A673 (cell line): ENCODE data around the gene LHPP.

Experiments used
- CTCF ChIP-seq: fragments of 300-800, 200-600 bp; sonication (generic); conservative IDR thresholded peaks from 2 replicates; pipeline ENCODE4 v1.5.1; 2017; ENCODE audit warnings: low read depth, mild to moderate bottlenecking, antibody characterized with exemption, low read length, moderate library complexity, mixed read lengths
- EZH2 ChIP-seq: fragments of 200-600 bp; sonication (generic); IDR thresholded peaks from 2 replicates; pipeline ENCODE4 v1.6.1; 2017; ENCODE audit warnings: borderline replicate concordance, low read depth, mild to moderate bottlenecking, mixed read lengths, antibody characterized with exemption, low read length; ENCODE audit not compliant: poor library complexity, severe bottlenecking

GRCh38 chr10:124558339-124559321 is 97.0 kb downstream of the LHPP start:
- TF ChIP-seq CTCF (no peak), EZH2 (no peak)
